H1 (cell line): ENCODE measurements around the gene ABCD1.

Source experiments
- CHD2 ChIP-seq: IDR thresholded peaks from 2 replicates; pipeline ENCODE4 v1.6.1; 2012; ENCODE audit warnings: low read length, improper control_type of control experiment
- EZH2 ChIP-seq: fragments of 200-600 bp; sonication (generic); IDR thresholded peaks from 2 replicates; pipeline ENCODE4 v1.7.1; 2012; ENCODE audit warnings: low read depth, mild to moderate bottlenecking, moderate library complexity, low read length, inconsistent platforms; ENCODE audit not compliant: severe bottlenecking
- POLR2A ChIP-seq, 2 experiments: IDR thresholded peaks; 1 replicate in 1 of 2; 2 replicates in 1 of 2; pipeline ENCODE4 v1.6.1; 2011; ENCODE audit warnings: low read depth in 2 of 2, low read length in 2 of 2, mild to moderate bottlenecking in 2 of 2; ENCODE audit errors: control extremely low read depth in 1 of 2
- POLR2AphosphoS5 ChIP-seq: IDR thresholded peaks from 2 replicates; pipeline ENCODE4 v1.6.1; 2011; ENCODE audit warnings: low read depth, low read length
- TF ChIP-seq, protein P1 (sequence below), 3 experiments: IDR thresholded peaks; 1 replicate in 2 of 3; 2 replicates in 1 of 3; pipeline versions ENCODE4 v1.5.1 to v1.6.1; 2011; ENCODE audit warnings: low read length in 3 of 3, mild to moderate bottlenecking in 3 of 3, inconsistent platforms in 2 of 3, low read depth in 1 of 3, moderate library complexity in 1 of 3; ENCODE audit not compliant: insufficient read depth in 1 of 3; ENCODE audit errors: control extremely low read depth in 1 of 3

DNA sequence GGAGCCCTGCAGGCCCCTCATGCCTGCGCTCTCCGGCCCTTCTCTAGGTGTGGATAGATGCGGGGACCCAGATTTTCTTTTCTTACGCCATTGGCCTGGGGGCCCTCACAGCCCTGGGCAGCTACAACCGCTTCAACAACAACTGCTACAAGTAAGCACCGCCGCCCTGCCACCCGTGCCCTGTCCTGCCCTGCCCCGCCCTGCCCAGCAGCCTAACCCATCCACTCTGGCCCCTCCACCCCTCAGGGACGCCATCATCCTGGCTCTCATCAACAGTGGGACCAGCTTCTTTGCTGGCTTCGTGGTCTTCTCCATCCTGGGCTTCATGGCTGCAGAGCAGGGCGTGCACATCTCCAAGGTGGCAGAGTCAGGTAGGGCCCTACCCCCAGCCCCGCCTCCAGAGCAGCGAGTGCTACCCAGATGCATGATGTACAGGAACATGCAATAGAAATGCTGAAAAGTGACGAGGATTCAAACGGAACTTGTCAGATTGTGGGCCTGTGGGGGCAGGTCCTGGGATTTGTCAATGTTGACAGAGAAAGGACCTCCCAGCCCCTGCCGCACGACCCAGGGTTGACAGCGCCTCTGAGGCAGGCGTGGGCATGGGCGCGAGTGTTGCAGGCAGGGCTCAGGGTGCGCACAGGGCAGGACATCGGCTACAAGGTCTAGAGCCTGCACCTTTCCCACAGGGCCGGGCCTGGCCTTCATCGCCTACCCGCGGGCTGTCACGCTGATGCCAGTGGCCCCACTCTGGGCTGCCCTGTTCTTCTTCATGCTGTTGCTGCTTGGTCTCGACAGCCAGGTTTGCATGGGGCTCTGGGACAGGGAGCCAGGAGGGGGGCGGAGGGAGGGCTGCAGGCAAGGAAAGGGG is 31.2 kb upstream of the ABCD1 start:
- TF ChIP-seq POLR2A (IDR thresholded peaks at IDR 0.05; ENCODE audit: control extremely low read depth in 1 of 2, low read depth in 2 of 2, low read length in 2 of 2) (no peak), EZH2 (no peak), CHD2 (no peak), POLR2AphosphoS5 (no peak)
- TF ChIP-seq, protein P1, sequence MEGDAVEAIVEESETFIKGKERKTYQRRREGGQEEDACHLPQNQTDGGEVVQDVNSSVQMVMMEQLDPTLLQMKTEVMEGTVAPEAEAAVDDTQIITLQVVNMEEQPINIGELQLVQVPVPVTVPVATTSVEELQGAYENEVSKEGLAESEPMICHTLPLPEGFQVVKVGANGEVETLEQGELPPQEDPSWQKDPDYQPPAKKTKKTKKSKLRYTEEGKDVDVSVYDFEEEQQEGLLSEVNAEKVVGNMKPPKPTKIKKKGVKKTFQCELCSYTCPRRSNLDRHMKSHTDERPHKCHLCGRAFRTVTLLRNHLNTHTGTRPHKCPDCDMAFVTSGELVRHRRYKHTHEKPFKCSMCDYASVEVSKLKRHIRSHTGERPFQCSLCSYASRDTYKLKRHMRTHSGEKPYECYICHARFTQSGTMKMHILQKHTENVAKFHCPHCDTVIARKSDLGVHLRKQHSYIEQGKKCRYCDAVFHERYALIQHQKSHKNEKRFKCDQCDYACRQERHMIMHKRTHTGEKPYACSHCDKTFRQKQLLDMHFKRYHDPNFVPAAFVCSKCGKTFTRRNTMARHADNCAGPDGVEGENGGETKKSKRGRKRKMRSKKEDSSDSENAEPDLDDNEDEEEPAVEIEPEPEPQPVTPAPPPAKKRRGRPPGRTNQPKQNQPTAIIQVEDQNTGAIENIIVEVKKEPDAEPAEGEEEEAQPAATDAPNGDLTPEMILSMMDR (IDR thresholded peaks at IDR 0.05; ENCODE audit: control extremely low read depth in 1 of 3, insufficient read depth in 1 of 3, low read depth in 1 of 3, low read length in 3 of 3) = no peak
